ENCODE results near the gene TMEM184C.
A peak's percentile ranks its signal among the peaks of the same experiment; 100 is the strongest.

TMEM184C gene

DNA sequence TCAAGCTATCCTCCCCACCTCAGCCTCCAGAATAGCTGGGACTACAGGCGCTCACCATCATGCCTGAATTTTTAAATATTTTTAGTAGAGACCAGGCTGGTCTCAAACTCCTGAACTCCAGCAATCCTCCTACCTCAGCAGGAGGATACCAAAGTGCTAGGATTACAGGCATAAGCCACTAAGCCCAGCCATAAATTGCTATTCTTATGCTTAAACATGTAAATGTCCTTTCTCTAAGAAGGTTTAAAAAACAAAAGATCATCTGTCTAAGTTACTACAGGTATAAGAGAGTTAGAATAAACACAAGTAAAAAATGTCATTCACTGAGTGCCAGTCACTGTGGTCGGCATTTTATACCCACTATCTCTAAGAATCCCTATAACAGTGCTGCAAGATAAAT is 38.4 kb downstream of the TMEM184C start:
- no peak for DNase-seq (ENCODE audit: low read depth in 2 of 2)

DNA sequence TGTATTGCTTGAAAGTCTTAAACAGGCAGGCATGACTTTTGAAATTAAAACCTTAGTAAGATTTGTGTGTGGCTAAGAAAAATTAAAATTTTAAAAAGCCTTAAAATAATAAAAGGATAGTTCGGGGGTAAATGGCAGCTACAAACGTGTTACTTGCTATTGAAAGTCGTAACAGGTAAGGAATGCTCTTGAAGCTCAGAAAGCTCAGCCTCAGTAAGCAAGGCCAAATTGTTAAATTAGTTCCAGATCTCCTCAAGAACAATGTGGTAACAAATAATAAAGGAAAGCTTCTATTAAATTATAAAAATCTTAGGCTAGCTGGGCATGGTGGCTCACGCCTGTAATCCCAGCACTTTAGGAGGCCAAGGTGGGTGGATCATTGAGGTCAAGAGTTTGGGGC is 41.3 kb downstream of the TMEM184C start:
- DNase-seq (ENCODE audit: low read depth in 2 of 2) = no peak

DNA sequence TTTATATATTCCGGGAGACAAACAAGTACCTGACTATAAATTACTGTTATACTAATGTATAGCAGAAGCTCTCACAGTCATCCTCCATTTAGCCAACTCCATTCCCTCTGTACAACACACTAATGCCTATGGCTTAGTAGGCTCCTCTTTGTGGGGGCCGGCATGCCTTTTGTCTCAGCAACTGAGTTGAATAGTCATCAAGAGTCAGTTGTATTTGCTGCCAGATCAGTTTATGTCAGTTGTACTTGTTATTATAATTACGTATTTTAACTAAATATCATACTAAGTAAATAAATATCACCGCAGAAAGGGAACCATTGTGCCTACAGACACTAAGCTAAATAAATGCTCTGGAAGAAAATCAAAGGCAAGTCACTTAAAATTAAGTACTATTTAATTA is 56.9 kb downstream of the TMEM184C start:
- no peak for DNase-seq (ENCODE audit: low read depth in 2 of 2)

DNA sequence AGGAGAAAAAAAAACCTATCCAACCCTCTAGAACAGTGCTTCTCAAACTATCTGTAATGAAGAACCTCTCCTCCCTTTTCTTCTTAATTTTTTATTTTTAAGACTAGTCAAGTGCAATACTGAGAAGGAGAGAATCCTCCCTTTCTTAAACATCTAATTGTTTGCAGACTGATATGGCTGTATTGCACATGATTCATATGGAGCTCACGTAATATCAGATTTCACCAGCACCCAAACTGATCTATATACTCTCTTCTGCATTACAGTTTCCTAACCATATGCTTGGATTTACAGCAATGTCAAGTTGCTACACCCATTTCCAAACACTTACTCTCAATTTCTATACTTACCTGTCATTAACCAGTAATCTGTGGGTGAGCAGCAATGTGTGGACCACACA is 57.3 kb downstream of the TMEM184C start:
- DNase-seq (ENCODE audit: low read depth in 2 of 2) = no peak

DNA sequence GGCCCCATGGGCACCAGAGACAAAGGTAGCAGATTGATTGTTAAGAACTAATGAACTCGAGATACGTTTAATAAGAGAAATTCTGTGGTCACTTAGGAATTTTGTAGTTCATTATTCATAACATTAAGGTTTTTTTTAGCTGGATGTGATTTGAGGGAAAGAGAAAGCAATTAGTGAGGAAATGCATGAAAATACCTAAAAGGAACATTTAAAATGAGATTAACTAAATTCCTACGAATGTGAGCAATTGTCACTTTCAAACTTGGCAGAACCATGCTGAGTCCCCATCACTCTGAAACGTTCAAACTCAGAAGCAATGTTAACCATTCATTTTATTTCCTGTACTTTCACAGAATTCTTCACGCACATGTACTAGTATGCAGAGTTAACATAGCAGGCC is 60.9 kb downstream of the TMEM184C start:
- no peak for DNase-seq (ENCODE audit: low read depth in 2 of 2)

DNA sequence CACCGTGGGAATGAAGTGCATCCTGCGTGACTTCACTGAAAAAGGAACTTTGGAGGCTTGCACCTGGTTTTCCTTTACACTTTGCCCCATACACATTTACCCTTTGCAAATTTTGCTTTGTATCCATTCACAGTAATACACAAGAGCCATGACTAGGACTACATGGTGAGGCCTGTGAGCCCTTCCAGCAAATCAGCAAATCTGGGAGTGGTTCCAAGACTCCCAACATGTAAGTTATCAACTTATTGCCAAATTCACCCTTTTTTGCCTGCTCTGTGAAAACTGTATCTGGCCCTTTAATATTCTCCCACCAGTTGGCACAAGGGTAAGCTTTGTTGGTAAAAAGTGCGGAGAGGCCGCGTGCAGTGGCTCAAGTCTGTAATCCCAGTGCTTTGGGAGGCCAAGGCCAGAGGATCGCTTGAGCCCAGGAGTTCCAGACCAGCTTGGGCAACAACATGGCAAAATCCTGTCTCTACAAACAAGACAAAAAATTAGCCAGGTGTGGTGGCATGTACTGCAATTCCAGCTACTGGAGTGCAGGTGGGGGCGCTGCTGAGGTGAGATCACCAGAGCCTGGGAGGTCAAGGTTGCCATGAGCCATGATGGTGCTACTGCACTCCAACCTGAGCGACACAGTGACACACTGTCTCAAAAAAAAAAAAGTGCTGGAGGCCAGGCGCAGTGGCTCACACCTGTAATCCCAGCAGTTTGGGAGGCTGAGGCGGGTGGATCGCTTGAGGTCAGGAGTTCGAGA is 61.8 kb downstream of the TMEM184C start:
- no peak for DNase-seq (ENCODE audit: low read depth in 2 of 2)

DNA sequence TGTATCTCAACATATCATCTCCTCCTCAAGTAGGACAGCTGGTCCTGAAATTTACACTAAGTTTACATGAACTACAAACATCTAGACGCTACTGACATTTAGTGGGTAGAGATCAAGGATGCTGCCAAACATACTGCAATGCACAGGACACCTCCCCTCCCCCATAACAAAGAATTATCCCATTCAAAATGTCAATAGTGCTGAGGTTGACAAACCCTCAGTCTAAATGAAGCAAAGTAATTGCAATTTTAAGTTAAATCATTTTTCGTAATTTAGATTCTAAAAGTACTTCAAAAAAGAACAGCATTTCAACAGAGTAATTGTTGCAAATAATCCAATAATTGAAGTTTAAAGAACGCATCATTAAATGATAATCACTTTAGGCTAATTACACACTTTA is 65.6 kb downstream of the TMEM184C start:
- no peak for DNase-seq (ENCODE audit: low read depth in 2 of 2)

DNA sequence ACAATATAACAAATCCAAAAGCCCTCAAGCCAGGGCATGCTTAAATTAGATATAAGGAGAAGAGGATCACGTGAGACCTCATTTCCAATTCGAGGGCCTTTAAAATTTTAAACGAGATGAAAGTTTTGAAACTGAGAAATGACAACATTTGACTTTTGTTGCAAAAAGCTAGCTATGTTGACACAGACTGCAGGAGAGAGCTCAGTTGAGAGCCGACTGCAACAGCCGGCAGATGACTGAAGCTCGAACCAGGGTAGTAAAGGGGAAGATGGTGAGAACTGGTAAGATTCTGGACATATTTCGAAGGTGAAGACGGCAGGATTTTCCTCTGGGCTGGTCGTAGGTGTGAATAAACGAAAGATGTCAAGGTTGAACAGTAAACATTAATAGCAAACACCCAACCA is 66.0 kb downstream of the TMEM184C start:
- no peak for DNase-seq (ENCODE audit: low read depth in 2 of 2)

DNA sequence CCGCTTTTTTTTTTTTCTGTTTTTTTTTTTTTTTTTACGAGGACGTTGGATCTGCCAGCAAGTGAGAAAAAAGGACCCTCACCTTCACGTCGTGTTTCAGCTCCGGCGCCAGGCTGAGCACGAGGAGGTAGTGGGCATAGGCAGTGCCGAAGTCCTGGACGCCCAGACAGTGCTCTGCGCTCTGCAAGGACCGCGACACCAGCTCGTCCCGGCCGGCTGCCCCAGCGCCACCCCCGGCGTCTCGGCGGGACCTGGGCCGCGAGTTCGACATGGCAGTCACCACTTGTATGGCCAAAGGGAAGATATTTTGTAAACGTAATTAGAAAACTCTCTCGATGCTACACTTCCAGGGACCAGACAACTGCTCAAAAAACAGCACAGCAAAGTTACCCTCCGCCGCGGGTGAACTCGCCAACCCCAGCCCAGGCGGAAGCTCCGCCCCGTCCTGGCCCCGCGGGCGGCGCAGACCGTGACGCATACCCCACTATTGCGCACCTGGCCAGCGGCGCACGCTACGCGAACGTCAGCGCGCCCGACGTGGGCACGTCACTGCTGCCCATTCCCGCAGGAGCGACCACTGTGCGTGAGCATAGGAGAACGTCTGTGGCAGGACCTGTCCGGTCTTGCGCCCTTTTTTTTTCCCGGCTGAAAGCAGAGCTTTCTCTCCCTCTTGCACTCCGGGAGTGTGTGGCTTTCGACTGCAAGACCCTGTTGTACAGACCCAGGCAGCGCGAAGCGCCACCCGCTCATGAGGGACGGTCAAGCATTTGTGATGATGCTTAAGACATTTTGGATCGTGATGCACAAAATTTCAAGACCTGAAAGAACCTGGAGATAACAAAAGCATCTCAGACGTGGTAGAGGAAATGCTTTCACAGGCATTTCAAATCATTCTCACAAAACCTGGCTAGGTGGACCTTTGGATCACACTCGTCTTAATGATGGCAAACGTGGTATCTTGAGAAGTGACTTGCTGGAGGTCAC is 66.8 kb downstream of the TMEM184C start, which contains the start of gene PRMT9:
Gene PRMT9, minus strand, starts transcription at position 447 of the 984 bp plus-strand sequence. Its CDS starts 176 bp downstream, at position 271.
- DNase-seq (ENCODE audit: low read depth in 2 of 2) = peak; percentile 75 to 78

DNA sequence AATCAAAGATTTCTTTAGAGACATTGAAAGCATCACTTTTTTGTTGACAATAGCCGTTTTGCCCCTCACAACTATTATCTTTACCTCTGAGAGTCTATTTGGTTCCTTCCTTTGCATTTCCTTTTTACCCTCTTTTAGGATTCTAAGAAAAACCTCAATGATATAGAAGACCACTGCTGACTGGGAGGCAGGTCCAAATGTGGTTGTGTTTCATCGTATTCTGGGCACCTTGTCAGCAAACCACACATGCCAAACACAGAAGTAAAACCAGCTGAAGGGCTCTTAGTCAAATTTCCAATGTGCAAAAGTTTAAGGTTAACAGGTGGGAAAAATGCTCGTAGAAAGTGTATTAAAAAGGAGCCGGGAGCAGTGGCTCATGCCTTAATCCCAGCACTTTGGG is 71.9 kb downstream of the TMEM184C start:
- no peak for DNase-seq (ENCODE audit: low read depth in 2 of 2)

DNA sequence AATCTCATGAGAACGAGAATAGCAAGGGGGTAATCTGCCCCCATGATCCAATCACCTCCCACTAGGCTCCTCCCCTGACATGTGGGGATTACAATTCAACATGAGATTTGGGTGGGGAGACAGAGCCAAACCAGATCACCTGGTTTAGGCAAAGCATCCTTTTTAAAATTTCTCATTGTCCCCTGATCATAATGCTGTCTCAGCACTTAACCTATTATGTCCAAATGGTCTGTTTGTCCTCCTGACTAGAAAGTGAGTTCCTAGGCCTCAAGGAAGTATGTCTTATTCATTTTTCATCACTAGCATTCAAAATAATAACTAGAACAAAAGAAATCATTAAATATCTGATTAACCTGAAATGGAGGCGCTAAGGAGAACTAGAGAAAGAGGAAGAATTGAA is 74.6 kb downstream of the TMEM184C start:
- DNase-seq (ENCODE audit: low read depth in 2 of 2) = no peak

DNA sequence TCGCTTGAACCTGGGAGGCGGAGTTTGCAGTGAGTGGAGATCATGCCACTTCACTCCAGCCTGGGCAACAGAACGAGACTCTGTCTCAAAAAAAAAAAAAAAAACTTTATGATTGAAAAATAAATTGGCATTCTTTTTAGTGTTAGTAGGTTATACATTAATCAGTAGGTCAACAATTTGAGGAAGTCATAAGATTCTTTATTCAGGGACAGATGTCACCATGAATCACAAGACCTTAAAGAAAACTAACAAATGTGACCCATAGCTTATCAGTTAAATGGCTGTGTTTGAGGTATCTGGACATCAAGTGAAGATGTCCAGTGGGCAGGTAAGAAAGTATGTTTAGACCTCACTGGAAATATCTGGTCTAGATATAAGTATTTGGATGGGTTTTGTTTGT is 76.0 kb downstream of the TMEM184C start:
- no peak for DNase-seq (ENCODE audit: low read depth in 2 of 2)

DNA sequence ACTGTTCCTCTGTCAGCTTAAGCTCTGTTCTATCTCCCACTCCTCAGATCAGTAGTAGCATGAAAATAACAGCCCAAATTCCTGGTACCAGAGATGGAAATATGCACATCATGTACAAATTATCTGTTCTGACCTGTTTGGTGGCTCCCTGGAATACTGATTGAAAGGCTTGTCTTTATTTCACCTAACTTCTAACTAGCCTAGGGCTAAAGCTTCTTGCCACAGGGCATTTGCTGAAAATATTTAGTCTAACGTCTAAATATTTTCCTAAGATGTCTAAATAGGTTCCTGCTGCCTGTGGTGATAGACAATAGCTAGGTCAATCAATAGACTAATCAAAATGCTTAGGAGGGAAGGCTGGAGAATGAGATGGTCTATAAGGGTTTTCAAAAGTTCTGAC is 79.7 kb downstream of the TMEM184C start:
- no peak for DNase-seq (ENCODE audit: low read depth in 2 of 2)

DNA sequence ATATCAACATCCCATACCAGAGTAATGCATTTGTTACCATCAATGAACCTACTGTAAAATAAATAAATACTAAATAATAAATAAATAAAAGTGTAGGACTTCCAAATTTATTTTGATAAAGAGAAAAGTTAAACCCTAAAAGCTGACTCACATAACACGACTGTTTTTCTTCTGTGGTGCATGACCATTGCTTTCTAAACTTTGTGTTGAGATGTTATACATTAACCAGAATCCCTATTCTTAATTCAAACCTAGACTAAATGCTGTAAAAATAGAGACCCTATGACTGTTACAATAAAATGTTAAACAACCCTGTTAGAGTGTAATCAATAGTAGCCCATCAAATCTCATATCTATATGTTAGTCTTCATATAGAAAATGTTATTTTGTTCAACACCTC is 87.6 kb downstream of the TMEM184C start:
- no peak for DNase-seq (ENCODE audit: low read depth in 2 of 2)

DNA sequence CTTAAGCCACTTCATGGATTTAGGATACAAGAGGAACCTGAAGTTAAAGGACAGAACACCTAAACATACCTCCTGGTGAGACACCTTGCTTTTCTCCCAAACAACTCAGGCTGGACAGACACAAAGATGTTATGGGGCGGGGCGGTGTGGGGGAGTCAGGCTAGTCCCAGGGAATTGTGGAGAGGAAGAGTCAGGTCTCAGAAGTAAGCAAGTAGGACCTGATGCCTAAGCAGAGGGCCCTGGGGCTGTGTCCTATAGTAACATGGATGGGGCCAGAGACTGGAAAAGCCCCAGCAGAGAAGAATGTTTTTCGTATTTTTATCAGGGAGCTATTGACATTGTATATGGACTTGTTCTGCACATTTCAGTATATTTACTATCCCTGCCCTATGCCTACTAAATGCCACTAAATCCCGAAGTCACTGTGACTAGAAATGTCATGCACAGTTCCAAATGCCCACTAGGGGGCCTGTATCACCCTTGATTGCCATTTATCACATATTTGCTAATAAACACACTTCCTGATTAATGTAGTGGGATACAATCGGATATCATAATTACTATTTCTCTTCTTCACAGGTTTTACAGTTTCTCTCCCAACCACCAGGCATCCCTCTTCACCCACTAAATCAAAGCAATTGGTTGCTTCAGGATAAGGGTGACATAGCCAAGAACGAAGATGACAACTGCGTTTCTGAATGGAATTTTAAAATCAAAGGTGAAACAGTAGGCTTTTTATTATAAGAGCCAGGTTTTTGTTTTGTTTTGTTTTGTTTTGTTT is 90.9 kb downstream of the TMEM184C start:
- DNase-seq (ENCODE audit: low read depth in 2 of 2) = peak in 1 of 2 donors; percentile 21

DNA sequence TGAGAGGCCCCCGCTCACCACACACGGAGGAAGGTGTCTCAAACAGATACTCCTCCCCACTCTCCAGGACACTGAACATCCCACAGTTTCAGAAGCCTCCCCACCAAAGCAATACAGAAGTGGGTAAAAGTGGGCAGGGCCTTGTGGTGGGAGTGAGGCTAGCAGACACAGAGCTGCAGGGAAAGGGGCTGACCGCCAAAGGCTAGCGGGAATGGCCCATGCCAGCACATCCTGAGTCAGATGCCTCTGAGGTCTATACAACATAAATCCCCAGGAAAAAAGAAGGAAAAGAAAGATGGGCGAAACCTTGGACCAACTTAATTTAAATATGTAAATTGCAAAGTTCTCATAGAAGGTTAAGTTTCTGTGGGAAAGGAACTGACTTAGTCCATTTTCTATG is 92.8 kb downstream of the TMEM184C start:
- DNase-seq (ENCODE audit: low read depth in 2 of 2) = no peak

DNA sequence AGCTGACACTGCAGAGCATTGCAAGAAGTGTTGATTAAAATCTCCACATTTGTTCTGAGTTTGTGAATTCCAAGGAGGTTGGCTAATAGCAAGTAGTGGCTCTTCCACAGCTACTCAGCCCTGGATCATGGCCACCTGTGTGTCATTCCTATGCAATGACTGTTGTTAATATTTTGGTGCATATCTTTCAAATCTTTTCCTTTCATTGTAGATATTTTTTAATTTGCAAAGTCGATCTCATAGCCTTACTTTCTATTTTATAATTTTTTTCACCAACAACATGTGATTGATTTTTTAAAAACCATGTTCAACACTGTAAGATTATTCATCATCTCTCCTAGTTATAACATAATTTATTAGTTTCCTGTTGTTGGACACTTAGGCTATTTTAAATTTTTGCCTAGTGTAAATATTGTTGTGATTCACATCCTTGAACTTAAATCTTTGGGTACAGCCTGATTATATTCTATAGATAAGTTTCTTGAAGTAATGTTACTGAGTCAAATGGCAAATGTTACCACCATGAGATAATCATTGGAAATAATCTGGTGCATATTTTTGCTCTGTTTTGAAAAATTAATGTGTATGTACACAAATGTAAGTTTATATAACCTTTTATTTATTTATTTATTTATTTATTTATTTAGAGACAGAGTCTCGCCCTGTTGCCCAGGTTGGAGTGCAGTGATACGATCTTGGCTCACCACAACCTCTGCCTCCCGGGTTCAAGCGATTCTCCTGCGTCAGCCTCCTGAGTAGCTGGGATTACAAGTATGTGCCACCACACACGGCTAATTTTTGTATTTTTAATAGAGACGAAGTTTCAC is 97.6 kb downstream of the TMEM184C start:
- DNase-seq (ENCODE audit: low read depth in 2 of 2) = no peak

DNA sequence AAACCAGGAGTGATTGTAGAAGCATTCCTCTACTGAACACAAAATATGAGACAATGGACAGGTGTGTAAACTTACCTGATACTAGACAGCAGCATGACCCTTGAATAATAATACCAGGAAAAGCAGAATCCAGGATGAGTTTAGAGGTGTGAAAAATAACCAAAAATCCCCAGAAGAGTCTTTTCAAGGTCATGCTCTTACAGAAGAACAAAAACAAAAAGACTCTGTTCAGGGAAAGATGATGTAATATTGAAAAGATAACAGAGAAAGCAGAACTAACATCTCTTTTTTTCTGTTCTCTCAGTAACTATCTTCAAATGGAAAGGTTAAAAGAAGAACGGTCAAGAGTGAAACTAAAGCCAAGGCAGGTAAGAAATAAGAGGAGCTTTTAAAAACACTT is 100.7 kb downstream of the TMEM184C start:
- DNase-seq (ENCODE audit: low read depth in 2 of 2) = no peak

Measured in stimulated activated CD8-positive, alpha-beta memory T cell treated with anti-CD3 and anti-CD28 coated beads, Interleukin-15, amount 100 ng/mL, for 4 hours (primary cell).